Activated CD4-positive, alpha-beta T cell treated with anti-CD3 and anti-CD28 coated beads, Interleukin-2, amount 10 ng/mL, durations not matched to agents 24 days and 14 days (primary cell): ENCODE measurements around the gene CCL13. TPM values are rescaled to one million over a fixed set of nuclear protein-coding genes. Genes with fewer than 3 reads are reported as not detected.

Source experiments
- DNase-seq: peaks from one replicate; pipeline ENCODE4 v3.0.0; 2022
- H3K27ac Mint-ChIP-seq: one replicate; pipeline ENCODE4 v1.8.0; 2022; ENCODE audit warnings: mild to moderate bottlenecking, mixed read lengths
- H3K27me3 Mint-ChIP-seq: one replicate; pipeline ENCODE4 v1.8.0; 2022; ENCODE audit warnings: mixed read lengths
- H3K36me3 Mint-ChIP-seq: one replicate; pipeline ENCODE4 v1.8.0; 2022; ENCODE audit warnings: low read depth, mild to moderate bottlenecking, mixed read lengths
- H3K4me1 Mint-ChIP-seq: one replicate; pipeline ENCODE4 v1.8.0; 2021; ENCODE audit warnings: mixed read lengths
- H3K4me3 Mint-ChIP-seq: one replicate; pipeline ENCODE4 v1.8.0; 2022; ENCODE audit warnings: mild to moderate bottlenecking, moderate library complexity, mixed read lengths
- H3K9me3 Mint-ChIP-seq: one replicate; pipeline ENCODE4 v1.8.0; 2021; ENCODE audit warnings: mixed read lengths
- intact Hi-C: fragments of 100-400 bp; cut with micrococcal nuclease; formaldehyde crosslinking; loops from one replicate; pipeline ENCODE4 v1.15.1; 2023
- total RNA-seq: library from RNA; stranded (reverse); gene quantifications from 2 replicates; pipeline ENCODE4 v1.2.3, GENCODE V29; 2022

CCL13 gene
- total RNA-seq, 1 donor from 2014 or later = not detected

GRCh38 chr17:34367486-34368195 lies 11.4 kb downstream of the CCL13 start:
- DNase-seq = no peak
- intact Hi-C loops = no loop called here
- Mint-ChIP-seq H3K27ac (peak overlapping the region; percentile 18), H3K9me3 (no peaks in the 10 kb centered on the region), H3K36me3 (no peaks in the 10 kb centered on the region), H3K27me3 (peaks cover 18% of the 10 kb centered on the region), H3K4me1 (peaks cover 64% of the 10 kb centered on the region), H3K4me3 (no peak overlapping the region)

- DNase-seq = no peak
- peaks cover 59% of the 10 kb centered on the region for H3K4me1 Mint-ChIP-seq
- intact Hi-C loops = no loop called here
Observed at GRCh38 chr17:34368196-34368945, 12.1 kb downstream of the CCL13 start.

DNA sequence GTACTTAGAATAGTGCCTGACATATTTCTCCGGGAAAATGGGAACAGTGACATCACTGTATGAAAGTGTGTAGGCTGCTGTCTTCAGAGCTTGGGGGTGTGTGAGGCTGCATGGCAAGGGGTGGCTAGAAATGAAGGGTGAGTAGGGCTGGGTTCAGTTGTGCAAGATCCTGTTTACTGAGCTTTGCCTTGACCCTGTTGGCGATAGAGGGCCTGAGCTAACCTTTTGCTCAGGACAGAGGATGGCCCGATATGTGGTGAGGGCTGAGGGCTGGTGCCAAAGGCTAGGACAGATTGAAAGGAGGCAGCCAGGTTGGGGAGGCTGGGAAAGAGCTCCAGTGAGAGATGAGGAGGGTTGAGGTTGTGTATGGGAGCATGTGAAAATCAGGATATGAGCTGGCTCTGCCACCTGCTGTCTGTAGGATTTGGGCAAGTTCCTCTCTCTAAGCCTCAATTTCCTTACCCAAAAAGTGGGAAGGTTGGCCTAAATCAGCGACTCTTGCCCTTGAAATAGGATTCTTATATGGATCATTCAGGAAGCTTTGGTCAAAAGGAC lies 12.7 kb downstream of the CCL13 start:
- H3K27ac Mint-ChIP-seq = no peak overlapping the region
- H3K36me3 Mint-ChIP-seq = no peaks in the 10 kb centered on the region
- peaks cover 55% of the 10 kb centered on the region for H3K4me1 Mint-ChIP-seq
- DNase-seq = no peak
- H3K27me3 Mint-ChIP-seq = peaks cover 21% of the 10 kb centered on the region
- H3K4me3 Mint-ChIP-seq = no peak overlapping the region
- H3K9me3 Mint-ChIP-seq = no peaks in the 10 kb centered on the region
- intact Hi-C loops = no loop called here

More at GRCh38 chr17:34368196-34368945, 12.1 kb downstream of the CCL13 start:
- Mint-ChIP-seq H3K4me3 (no peak overlapping the region), H3K27ac (no peak overlapping the region), H3K36me3 (no peaks in the 10 kb centered on the region), H3K27me3 (peaks cover 18% of the 10 kb centered on the region), H3K9me3 (no peaks in the 10 kb centered on the region)

- H3K27me3 Mint-ChIP-seq = peaks cover 17% of the 10 kb centered on the region
- no peak overlapping the region for H3K4me3 Mint-ChIP-seq
- H3K9me3 Mint-ChIP-seq = no peaks in the 10 kb centered on the region
- no peaks in the 10 kb centered on the region for H3K36me3 Mint-ChIP-seq
- intact Hi-C loops = no loop called here
- DNase-seq = no peak
- peak overlapping the region; percentile 10 for H3K27ac Mint-ChIP-seq
- H3K4me1 Mint-ChIP-seq = peaks cover 51% of the 10 kb centered on the region
Observed at GRCh38 chr17:34369571-34369970, 13.3 kb downstream of the CCL13 start.

DNA sequence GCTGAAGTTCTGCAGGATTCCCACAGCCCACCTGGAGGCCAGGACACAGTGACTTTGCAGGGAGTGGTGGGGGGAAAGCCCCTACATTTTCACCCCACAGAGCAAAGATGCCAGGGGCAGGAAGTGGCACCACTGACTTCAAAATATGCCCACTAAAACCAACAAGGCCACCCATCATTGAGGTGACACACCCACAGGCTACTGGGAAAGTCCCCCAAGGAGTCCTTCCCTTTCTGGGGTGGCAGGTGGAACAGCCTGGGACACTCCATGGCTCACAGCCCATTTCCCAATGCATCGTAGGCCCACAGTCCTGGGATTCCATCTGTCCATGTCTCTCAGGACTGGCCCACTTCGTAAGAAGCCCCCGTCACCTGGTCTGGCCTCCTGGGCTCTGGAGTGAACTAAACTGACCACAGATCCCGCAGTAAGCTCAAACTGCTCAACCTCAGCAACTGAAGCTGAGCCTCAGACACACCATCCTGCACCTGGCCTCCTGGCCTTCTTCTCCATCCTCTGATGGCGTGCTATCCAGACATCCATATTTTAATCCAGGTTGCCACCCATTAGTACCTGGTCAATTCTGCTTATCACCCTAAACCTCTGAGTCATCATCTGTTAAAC lies 14.2 kb downstream of the CCL13 start:
- no peak for DNase-seq
- Mint-ChIP-seq H3K9me3 (no peaks in the 10 kb centered on the region), H3K36me3 (no peaks in the 10 kb centered on the region), H3K27me3 (peaks cover 14% of the 10 kb centered on the region), H3K4me1 (peaks cover 42% of the 10 kb centered on the region), H3K27ac (no peak overlapping the region), H3K4me3 (no peak overlapping the region)
- intact Hi-C loops = loop anchor here (10.0 kb wide), 1 partner anchor 1724 kb away; the partner anchor contains the start of gene CCL3

DNA sequence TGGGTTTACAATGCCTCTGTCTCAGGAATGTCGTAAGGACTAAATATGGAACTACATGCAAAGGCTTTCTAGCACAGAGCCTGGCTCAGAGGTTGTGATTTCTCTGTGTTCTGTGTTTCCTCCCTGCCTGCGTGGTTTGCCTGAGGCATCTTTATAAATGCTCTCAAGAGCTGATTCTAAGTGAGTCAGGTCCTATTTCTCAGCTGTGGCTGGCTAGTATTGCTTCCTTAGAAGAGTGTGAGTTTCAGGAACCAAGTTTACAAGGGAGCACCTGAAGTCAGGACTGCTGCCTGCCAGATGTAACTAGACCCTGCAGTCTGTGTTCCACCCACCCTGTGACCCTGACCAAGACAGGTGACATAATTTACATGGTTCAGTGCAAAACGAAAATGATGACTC lies 14.7 kb downstream of the CCL13 start:
- no peak for DNase-seq
- intact Hi-C loops = loop anchor here (1.0 to 10.0 kb wide), 2 partner anchors 9 to 1724 kb away; partner anchors contain the start of gene CCL3
- Mint-ChIP-seq H3K27ac (no peak overlapping the region), H3K27me3 (peaks cover 17% of the 10 kb centered on the region), H3K4me1 (peaks cover 40% of the 10 kb centered on the region), H3K9me3 (no peaks in the 10 kb centered on the region), H3K36me3 (no peaks in the 10 kb centered on the region), H3K4me3 (no peak overlapping the region)

GRCh38 chr17:34371405-34372100 lies 15.3 kb downstream of the CCL13 start:
- Mint-ChIP-seq H3K9me3 (peaks cover under 1% of the 10 kb centered on the region), H3K36me3 (no peaks in the 10 kb centered on the region), H3K27ac (no peak overlapping the region), H3K4me1 (peaks cover 36% of the 10 kb centered on the region), H3K4me3 (no peak overlapping the region), H3K27me3 (peaks cover 17% of the 10 kb centered on the region)
- no peak for DNase-seq
- intact Hi-C loops = loop anchor here (1.0 to 10.0 kb wide), 2 partner anchors 9 to 1723 kb away; partner anchors contain the start of gene CCL3

DNA sequence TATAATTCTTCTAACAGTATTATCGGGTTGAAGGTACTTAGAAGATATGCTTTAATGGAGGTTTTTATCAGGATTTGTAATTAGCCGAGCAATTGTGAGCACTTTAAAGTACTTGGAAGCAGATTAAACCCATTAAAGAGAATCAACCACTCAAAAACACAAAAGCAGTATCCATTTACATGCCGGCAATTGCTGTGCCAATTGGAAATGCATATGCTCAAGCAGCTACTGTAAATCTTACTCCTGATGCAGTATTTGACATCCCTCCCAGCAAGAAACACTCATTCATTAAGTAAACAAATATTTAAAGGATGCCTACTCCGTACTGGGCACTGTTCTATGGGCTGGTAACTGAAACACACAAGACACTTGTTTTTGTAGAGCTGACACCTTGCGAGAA lies 18.2 kb downstream of the CCL13 start:
- Mint-ChIP-seq H3K9me3 (peaks cover 4% of the 10 kb centered on the region), H3K27me3 (peaks cover 10% of the 10 kb centered on the region), H3K36me3 (no peaks in the 10 kb centered on the region), H3K4me1 (peaks cover 53% of the 10 kb centered on the region), H3K4me3 (no peak overlapping the region), H3K27ac (no peak overlapping the region)
- DNase-seq = no peak
- intact Hi-C loops = loop anchor here (10.0 kb wide), 1 partner anchor 1720 kb away; the partner anchor contains the start of gene CCL3

DNA sequence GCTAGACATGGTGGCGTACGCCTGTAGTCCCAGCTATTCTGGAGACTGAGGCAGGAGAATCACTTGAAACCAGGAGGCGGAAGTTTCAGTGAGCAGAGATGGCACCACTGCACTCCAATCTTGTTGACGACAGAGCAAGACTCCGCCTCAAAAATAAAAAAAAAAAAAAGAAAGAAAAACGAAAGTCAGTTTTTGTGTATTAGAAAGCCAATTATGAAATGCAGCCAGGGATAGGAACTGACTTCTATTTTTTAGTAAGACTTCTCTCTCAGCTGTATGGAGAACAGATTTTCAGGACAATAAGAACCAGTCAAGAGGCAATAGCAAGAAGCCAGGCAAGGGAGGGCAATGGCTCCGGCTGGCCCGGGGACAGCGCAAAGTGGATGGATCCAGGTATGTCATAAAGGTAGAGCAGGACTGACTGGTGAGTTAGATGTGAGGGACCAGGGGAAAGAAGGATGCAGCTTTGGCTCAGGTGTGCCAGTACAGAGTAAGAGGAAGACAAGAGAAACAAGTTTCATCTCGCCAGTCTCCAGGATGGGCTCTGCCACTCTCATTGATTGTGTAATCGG lies 19.2 kb downstream of the CCL13 start:
- Mint-ChIP-seq H3K27me3 (peaks cover 8% of the 10 kb centered on the region), H3K4me3 (no peak overlapping the region), H3K27ac (no peak overlapping the region), H3K4me1 (peaks cover 55% of the 10 kb centered on the region), H3K36me3 (no peaks in the 10 kb centered on the region), H3K9me3 (peaks cover 4% of the 10 kb centered on the region)
- no peak for DNase-seq
- intact Hi-C loops = loop anchor here (10.0 kb wide), 1 partner anchor 1719 kb away; the partner anchor contains the start of gene CCL3

GRCh38 chr17:34377078-34377823 lies 21.0 kb downstream of the CCL13 start:
- H3K9me3 Mint-ChIP-seq = peaks cover 4% of the 10 kb centered on the region
- H3K36me3 Mint-ChIP-seq = no peaks in the 10 kb centered on the region
- peak overlapping the region; percentile 63 for H3K27ac Mint-ChIP-seq
- H3K4me1 Mint-ChIP-seq = peaks cover 56% of the 10 kb centered on the region
- peaks cover 8% of the 10 kb centered on the region for H3K27me3 Mint-ChIP-seq
- H3K4me3 Mint-ChIP-seq = no peak overlapping the region
- intact Hi-C loops = loop anchor here (2.0 to 10.0 kb wide), 2 partner anchors 16 to 1718 kb away; partner anchors contain the start of gene CCL3
- no peak for DNase-seq

DNA sequence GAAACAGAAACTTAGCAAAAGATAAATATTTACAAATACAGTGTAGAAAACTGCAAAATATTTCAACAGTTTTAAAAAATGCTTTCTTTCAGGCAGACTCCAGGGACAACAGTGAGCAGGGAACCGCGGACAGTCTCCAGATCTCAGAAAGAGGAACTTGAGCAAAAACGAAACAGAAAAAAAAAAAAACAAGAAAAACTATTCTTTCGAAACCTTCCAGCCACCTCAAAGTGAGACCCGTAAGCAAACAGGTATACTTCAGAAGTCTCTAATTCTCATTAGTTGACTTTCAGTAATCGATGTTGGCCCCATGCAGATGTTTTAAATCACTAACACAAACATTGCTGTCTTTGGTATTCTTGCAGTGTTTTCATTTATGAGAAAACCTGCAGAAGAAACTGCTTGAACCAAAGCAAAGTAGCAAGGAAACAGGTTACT lies 22.4 kb downstream of the CCL13 start:
- H3K27me3 Mint-ChIP-seq = peaks cover 4% of the 10 kb centered on the region
- H3K36me3 Mint-ChIP-seq = no peaks in the 10 kb centered on the region
- H3K4me3 Mint-ChIP-seq = peak overlapping the region; percentile 71
- DNase-seq = peak; percentile 79
- peak overlapping the region; percentile 59 for H3K27ac Mint-ChIP-seq
- intact Hi-C loops = loop anchor here (10.0 kb wide), 1 partner anchor 1716 kb away; the partner anchor contains the start of gene CCL3
- peaks cover 4% of the 10 kb centered on the region for H3K9me3 Mint-ChIP-seq
- peaks cover 64% of the 10 kb centered on the region for H3K4me1 Mint-ChIP-seq

GRCh38 chr17:34379868-34380267 lies 23.6 kb downstream of the CCL13 start:
- DNase-seq = no peak
- Mint-ChIP-seq H3K4me3 (peak overlapping the region; percentile 46), H3K27me3 (peaks cover 6% of the 10 kb centered on the region), H3K9me3 (peaks cover 4% of the 10 kb centered on the region), H3K27ac (peak overlapping the region; percentile 77), H3K36me3 (no peaks in the 10 kb centered on the region), H3K4me1 (peaks cover 72% of the 10 kb centered on the region)
- intact Hi-C loops = loop anchor here (1.0 to 10.0 kb wide), 6 partner anchors 9 to 1715 kb away; partner anchors contain the start of gene CCL3
